GM21825 (cell line): ENCODE results near the gene PMEPA1.

Source experiments
- ATAC-seq: cut with Tn5 transposase; IDR thresholded peaks from one replicate; pipeline ENCODE4 v1.9.1; 2021; ENCODE audit warnings: mild to moderate bottlenecking, moderate library complexity; ENCODE audit not compliant: unreplicated experiment

PMEPA1 gene

DNA sequence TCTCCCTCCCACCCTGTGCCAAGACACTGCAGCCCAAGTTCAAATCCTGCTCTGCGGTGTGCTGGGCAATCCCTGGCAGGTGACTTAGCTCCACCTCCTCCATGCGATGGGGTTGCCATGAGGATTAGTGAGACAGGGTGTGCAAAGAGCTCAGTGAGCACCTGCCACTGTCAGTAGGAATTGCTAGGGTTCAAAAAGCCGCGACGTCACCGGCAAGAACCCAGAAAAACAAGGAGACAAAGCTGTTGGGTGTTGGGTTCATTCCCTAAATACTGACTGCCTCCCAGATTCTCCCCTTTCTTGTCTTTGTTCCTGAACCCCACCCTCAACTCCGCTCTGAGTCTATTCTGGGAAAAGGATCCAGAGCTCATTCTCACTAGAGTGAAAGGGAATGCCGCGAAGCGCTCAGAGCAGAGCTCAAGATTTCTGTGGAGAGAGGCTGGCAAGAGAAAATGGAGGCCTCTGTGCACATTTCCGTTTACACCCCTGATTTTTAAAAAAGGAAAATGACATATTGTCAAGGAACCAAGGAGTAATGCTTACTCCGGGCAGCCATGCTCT lies 13.3 kb downstream of the PMEPA1 start:
- ATAC-seq = no peak

DNA sequence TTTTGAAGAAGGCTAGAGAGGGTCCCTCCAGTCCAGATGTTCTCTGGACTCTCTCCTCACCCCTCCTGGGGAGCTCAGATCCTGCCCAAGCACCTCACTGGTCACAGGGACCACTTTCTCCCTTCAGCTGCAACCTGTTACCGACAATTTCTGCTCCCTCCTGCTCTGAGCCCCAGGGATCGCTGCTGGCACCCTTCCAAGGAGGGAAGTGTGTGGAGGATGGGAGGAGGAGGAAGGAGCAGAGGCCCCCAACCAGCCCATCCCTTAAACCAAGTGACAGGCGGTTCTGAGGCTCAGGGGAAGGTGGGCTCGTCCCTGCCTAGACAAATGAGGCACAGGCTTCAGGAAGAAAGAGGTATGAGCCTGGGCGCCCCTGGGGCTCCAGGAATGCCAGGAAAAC lies 13.9 kb downstream of the PMEPA1 start:
- ATAC-seq = no peak

DNA sequence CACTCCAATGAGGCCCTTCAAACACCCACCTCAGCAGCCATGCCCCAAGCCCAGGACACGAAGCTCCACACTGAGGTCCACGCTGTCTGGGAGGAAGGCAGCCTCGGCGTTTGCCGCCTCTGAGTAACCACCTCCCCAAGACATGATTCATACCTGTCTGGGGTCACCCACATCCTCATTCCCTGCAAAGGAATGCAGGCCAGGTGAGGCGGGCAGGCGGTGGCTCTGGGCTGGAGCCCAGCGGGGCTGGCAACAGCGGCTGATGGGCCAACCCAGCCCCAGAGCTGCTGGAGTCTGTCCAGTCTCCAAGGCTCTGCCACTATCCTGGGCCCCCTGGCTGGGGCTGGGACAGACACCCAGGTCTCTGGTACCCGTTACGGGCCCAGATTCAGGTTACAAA lies 14.8 kb downstream of the PMEPA1 start:
- no peak for ATAC-seq

DNA sequence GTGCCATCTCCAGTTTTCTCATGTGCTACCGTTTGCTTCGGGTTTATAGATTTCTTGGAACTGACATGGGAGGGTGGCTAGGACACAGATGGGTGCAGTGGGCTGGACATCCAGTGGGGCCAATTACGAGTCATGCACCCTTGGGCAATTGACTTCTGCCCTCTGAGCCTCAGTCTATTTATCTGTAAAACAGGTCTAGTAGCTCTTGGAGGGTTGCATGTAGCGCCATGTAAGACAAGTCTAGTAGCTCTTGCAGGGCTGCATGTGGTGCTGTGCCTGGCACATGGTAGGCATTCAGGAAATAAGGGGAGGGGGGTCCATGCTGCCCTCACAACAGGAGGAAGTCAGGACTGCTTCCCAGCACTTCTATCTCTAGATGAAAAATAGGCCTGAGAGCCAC lies 15.3 kb downstream of the PMEPA1 start:
- no peak for ATAC-seq

DNA sequence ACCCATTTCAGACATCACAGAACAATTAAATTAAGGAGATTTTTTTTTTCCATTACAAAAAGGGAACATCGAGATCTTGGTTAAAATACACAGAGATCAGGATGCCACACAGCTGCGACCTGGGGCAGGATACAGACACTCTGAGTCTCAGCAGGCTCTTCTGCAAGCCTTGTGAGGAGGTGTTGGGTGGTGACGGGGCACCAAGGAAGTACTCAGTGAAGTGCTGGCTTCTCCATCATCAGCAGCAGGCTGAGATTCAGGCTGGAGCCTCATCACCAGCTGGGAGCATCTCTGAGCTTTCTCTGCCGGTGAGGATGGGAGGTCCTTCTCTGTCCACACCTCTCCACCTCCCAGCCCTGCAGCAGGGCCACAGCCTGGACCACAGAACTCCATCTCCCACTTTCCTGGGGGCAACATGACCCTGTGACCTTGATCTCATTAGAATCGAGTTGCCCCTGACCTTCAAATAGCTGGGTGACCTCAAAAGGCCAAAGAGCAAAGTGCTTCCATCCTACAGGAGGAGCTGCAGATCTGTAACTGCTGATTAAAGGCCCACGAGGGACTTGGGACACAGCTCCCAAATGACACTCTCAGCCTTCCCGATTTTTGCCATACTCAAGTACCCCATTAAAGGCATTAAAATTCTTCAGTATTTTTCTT lies 16.0 kb downstream of the PMEPA1 start:
- ATAC-seq = no peak

DNA sequence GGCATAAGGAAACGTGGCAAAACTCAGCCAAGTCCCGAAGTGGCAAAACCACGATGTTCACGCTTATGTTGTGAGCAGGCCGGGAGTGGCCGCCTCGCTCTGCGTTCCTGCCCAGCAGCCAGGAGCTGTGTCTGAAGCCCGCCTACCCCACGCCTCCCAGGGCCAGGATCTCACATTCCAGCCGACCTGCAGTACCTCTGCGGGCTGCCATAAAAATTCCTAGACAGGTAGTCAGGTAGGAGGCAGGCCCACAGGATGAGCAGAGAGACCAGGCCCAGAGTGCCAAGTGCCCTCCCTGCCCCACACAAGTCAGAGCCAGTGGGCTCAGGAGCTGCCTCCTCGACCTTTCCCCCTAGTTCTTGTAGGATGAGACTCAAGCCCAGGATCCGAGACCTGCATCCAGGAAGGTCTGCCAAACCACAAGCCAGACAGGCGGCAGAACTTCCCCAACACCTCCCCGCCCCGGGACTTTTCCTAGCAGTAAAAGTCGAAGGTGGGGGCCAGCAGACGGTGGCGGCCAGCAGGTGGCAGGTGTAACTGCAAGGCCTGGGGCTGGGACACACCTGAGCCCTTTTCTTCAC lies 16.7 kb downstream of the PMEPA1 start:
- ATAC-seq = no peak

DNA sequence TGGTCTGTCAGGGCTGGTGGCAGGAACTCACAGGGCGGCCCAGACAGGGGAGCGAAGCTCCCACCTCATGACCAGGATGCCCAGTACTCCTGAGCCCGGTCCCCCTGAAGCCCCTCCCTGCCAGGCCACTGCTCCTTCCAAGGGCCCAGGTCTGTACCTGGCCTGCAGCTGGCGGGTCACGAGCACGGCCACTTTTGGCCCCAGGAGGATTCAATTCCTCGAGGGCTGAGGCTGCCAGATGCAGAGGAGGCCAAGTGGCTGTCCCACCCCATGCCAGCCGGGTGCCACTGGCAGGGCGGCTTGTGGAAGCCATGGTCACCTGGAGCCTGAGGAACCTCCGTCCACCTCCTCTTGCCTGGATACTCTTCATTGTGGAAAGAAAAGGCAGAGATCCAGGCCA lies 17.4 kb downstream of the PMEPA1 start:
- ATAC-seq = no peak

- no peak for ATAC-seq
These were observed 18.1 kb downstream of the PMEPA1 start for GRCh38 chr20:57691699-57692098.

- no peak for ATAC-seq
These were observed 19.3 kb downstream of the PMEPA1 start for GRCh38 chr20:57690525-57690924.

DNA sequence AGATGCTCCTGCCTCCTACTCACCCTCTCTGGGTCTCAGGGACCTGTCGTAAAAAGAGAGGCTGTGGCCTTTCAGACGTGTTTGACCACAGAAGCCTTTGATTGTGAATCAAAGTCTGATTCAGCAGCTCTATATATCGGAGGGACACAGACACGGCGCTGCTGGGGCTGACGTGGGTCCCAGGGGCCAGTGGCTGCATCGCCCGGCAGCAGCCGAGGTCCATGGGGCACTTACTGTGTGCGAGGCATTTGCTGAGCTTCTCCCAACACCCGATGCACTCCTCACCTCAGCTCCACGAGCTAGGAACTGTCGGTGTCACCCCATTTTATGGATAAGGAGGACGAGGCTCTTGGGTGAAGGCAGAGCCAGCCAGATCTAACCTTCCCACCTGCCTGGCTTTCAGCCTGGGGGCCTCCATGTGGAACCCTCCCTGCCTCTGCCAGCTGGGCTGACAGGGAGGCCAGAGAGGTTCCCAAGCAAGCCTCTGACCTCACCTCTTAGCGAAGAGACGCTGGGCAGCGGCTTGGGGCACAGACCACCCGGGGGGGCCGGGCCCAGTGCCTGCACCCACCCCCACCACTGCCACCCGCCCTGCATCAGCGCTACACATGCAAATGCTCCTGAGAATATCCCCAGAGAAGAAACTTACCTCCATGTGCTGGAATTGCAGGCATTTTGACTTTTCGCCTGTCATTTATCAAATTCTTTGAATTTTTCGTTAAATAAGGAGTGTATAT lies 19.9 kb downstream of the PMEPA1 start:
- no peak for ATAC-seq

DNA sequence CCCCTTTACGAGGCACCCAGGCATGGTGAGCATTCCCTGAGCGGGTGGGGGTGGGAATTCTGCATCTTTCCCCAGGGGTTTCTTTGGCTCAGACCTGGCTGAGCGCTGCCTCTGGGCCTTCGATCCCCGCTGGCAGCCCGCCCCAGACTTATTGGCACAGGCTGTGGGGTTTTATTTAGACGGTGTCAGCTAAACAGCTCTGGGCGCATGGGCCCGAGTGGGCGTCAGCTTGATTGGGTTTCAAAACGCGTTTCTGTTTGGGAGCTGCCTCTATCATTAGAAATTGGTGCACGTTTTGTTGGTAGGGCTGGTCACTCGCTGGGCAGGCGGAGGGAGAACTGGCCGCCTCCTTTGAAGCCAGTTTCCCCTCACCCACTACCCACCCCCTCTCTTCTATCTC lies 21.0 kb downstream of the PMEPA1 start:
- no peak for ATAC-seq

- ATAC-seq = no peak
These were observed 21.5 kb downstream of the PMEPA1 start for GRCh38 chr20:57688295-57688694.

DNA sequence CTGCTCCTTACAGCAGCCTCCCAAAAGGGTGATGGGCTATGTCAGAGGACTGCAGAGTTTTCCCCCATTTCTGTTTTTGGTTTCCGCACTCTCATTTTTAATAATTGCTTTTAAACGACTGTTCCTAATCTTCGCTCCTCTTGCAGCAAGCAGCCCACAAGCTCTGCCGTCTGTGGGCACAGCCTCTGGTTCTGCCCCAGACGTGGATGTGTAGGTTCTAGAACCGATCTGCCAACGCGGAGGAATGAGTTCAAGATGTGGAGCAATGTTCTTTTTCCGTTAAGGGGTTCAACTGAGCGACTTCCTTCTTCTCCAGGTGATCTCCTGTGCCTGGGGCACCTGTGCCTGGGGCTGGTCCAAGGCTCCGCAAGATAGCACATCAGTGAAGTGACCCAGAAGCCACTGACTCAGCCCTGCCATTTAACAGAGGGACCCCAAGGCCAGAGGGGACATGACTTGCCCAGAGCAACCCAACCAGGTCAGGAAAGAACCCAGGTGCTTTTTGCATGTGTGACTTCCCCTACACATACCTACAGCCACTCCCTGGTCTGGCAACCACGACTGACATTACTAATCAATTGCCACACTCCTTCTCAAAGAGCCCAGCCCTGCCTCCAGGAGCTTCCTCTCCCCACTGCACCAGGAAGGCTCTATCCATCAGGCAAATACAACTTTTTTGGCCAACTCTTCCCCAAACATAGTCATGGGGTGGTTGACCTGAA lies 22.7 kb downstream of the PMEPA1 start:
- no peak for ATAC-seq

GRCh38 chr20:57685146-57685758 lies 24.6 kb downstream of the PMEPA1 start:
- ATAC-seq = no peak

DNA sequence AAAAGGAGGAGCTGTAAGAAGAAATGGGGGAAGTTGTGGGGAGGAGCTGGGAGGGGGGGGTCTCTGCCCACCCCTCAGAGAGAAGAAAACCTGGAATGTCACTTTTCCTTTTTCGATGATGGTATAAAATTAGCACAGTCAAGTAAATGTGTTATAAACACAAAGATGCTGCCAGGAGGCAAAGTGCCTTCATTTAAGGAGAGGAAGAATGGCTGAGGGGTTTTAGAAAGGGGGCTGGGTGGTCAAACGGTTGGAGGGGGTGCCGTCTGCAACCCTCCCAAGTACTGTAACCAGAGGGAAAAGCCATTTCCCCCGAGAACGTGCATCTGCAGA lies 25.0 kb downstream of the PMEPA1 start:
- no peak for ATAC-seq

- no peak for ATAC-seq
These were observed 25.7 kb downstream of the PMEPA1 start for GRCh38 chr20:57683881-57684807.

GRCh38 chr20:57683287-57683686 lies 26.5 kb downstream of the PMEPA1 start:
- no peak for ATAC-seq

DNA sequence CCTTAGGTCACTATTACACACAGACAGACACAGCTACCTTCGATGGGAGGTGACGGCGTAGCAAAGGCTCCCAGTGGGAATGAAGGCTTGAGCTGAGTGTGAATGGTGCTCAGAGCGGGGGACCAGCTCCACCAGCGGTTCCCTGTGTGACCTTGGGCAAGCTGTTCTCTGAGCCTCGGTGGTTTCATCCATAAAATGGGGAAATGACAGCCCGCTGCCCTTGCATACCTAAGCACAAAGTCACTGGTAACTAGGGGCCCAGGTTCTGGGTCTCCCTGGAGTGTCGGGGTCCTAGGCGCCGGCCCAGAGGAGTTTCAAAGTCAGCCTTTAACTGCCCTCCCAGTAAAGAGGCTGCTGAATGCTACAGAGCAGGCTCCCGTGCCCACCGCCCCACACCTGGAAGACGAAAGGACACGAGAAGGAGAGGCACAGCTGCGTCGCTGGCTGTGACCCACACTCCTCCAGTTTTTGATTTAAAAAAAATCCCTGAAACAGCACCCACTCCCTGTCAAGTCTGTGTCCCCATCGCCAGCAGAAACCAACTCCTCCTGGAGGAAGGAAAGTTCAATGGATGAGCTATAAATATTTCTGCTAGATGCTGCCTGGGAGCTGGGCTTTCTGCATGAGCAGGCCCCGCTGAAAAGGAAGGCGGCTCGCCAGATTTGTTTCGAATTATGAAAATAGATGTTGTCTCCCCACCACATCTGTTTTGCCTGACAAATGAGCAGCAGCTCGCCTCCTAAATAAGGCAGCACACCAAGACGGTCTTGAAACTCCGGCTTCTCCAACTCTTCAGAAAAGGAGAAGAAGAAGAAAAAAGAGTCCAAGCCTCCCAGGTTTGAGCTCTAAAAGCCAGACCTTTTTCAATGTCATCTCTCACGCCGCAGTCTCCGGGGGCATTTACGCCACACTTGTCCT lies 27.4 kb downstream of the PMEPA1 start:
- ATAC-seq = peak; percentile 22
